Gastroesophageal sphincter (tissue), 4 donors: ENCODE measurements around the gene JCAD. TPM values are rescaled to one million over a fixed set of nuclear protein-coding genes. Genes with fewer than 3 reads are reported as not detected.

ENCODE experiments used
- ATAC-seq: fragments of 150-250 bp; one replicate; pipeline ENCODE4 v1.9.1; 2016; ENCODE audit warnings: mild to moderate bottlenecking, moderate library complexity
- H3K27ac ChIP-seq, 4 donors: fragments of 200-600 bp; sonication (generic) in 3 of 4; 1 replicate in 3 of 4; 2 replicates in 1 of 4; pipeline ENCODE4 v1.5.1; 2016 to 2019
- H3K27me3 ChIP-seq: fragments of 200-600 bp; sonication (generic); one replicate; pipeline ENCODE4 v1.5.1; 2019
- H3K36me3 ChIP-seq, 2 donors: fragments of 200-600 bp; sonication (generic); one replicate each; pipeline ENCODE4 v1.5.1; 2019; ENCODE audit warnings: control low read depth in 1 of 2
- H3K4me1 ChIP-seq, 3 donors: fragments of 200-600 bp; sonication (generic); 1 replicate in 2 of 3; 2 replicates in 1 of 3; pipeline ENCODE4 v1.5.1; 2016 to 2019; ENCODE audit warnings: control low read depth in 2 of 3
- H3K4me3 ChIP-seq, 2 donors: fragments of 200-600 bp; sonication (generic); one replicate each; pipeline ENCODE4 v1.5.1; 2019; ENCODE audit warnings: mild to moderate bottlenecking in 1 of 2, moderate library complexity in 1 of 2
- H3K9me3 ChIP-seq, 3 donors: fragments of 200-600 bp; sonication (generic); one replicate each; pipeline ENCODE4 v1.5.1; 2017 to 2019; ENCODE audit warnings: control low read depth in 2 of 3
- EP300 ChIP-seq: sonication (generic); formaldehyde crosslinking; IDR thresholded peaks from one replicate; pipeline ENCODE4 v1.6.1; 2017; ENCODE audit warnings: antibody characterized with exemption, mild to moderate bottlenecking
- POLR2A ChIP-seq, 2 donors: fragments of 450-650 bp; IDR thresholded peaks; one replicate each; pipeline ENCODE4 v1.6.1; 2017; ENCODE audit warnings: antibody characterized with exemption in 2 of 2, mild to moderate bottlenecking in 2 of 2, moderate library complexity in 1 of 2
- POLR2AphosphoS5 ChIP-seq: sonication (generic); formaldehyde crosslinking; IDR thresholded peaks from one replicate; pipeline ENCODE4 v1.6.1; 2017; ENCODE audit warnings: antibody characterized with exemption
- WGBS, 2 donors: methylation state at CpG; one replicate each; pipeline ENCODE4 v1.1.5; 2018; ENCODE audit warnings: low coverage in 1 of 2; 5-methylcytosine and 5-hydroxymethylcytosine counted together
- total RNA-seq, 4 donors: library from RNA; depleted of rRNA; stranded (reverse); fragments of >200 nt; gene quantifications; one replicate each; pipeline ENCODE4 v1.1.0, GENCODE V29; 2016
- TF ChIP-seq, protein P1 (sequence below), 4 experiments: fragments of 200-600 bp in 2 of 4; fragments of 450-650 bp in 2 of 4; sonication (generic) in 1 of 4; IDR thresholded peaks; one replicate each; pipeline ENCODE4 v1.5.1; 2017 to 2019; ENCODE audit warnings: antibody characterized with exemption in 4 of 4, mild to moderate bottlenecking in 2 of 4, moderate library complexity in 2 of 4

JCAD gene
- total RNA-seq, 4 donors from 2014 or later: 21.0 to 66.8 (median 48.6) TPM

DNA sequence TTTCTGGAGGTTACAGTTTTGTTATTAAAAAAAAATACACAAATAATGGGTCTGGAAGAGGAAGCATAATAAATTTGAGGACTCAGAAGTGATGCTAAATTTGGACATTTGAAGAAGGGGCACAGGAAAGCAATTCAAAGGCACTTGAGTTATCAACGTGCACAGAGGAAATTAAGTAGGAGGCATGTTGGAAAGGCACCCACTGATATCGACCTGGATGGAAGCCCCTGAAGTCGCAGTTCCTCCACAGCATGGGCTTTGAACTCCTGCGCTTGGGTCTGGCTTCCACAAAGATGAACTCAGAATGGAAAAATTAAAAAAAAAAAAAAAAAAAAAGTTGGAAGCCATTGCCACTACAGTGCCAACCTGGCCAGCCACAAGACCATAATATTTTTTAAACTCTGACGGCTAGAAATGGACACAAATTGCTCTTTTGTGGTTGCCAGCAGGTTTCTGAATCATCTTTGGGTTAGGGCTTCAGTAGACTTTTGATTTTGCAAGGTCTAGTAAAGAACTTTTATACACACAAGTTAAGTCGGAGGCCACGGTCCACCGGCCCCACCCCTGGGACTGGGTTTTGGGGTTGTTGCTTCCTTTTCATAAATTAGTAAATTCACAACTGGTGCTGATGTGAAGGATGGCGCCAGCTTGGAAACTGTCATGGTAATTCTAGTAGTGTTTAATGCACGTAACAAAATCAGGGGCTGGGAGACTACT lies 21.6 kb downstream of the JCAD start:
- Histone ChIP-seq H3K4me1 (peaks cover 0 to 6% (median 0%) of the 10 kb centered on the region in 3 donors), H3K4me3 (no peak overlapping the region), H3K27me3 (no peaks in the 10 kb centered on the region), H3K9me3 (no peaks in the 10 kb centered on the region), H3K36me3 (peaks cover 0 to 15% of the 10 kb centered on the region in 2 donors), H3K27ac (no peak overlapping the region)
- WGBS, 2 donors: 61 to 81% methylated on average over 3 to 10 of the region's 10 CpGs
- no peak for ATAC-seq
- TF ChIP-seq EP300 (no peak), POLR2A (IDR thresholded peaks at IDR 0.05) (no peak), POLR2AphosphoS5 (no peak)
- TF ChIP-seq, protein P1, sequence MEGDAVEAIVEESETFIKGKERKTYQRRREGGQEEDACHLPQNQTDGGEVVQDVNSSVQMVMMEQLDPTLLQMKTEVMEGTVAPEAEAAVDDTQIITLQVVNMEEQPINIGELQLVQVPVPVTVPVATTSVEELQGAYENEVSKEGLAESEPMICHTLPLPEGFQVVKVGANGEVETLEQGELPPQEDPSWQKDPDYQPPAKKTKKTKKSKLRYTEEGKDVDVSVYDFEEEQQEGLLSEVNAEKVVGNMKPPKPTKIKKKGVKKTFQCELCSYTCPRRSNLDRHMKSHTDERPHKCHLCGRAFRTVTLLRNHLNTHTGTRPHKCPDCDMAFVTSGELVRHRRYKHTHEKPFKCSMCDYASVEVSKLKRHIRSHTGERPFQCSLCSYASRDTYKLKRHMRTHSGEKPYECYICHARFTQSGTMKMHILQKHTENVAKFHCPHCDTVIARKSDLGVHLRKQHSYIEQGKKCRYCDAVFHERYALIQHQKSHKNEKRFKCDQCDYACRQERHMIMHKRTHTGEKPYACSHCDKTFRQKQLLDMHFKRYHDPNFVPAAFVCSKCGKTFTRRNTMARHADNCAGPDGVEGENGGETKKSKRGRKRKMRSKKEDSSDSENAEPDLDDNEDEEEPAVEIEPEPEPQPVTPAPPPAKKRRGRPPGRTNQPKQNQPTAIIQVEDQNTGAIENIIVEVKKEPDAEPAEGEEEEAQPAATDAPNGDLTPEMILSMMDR (IDR thresholded peaks at IDR 0.05): no peak

DNA sequence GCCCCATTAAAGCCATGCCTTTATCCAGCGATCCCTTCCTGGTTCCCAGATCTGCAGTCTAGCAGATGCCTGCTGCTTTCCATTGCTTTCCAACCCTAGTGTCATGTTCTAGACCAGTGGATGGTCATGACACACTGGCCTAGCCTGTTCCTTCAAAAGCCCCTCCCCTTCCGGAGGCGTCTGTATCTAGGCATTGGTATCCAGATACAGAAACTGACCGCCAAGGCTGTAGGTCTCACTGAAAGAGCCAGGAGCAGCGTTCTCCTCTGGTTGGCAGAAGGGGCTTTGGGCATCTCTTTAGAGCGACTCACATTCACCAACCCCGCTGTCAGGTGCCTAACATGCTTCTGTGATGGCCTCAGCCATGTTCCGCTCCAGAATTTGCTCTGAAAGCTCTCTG lies 22.6 kb downstream of the JCAD start:
- Histone ChIP-seq H3K4me3 (no peak overlapping the region), H3K4me1 (peaks cover 0 to 6% (median 0%) of the 10 kb centered on the region in 3 donors), H3K27me3 (no peaks in the 10 kb centered on the region), H3K36me3 (peaks cover 0 to 15% of the 10 kb centered on the region in 2 donors), H3K27ac (no peak overlapping the region), H3K9me3 (no peaks in the 10 kb centered on the region)
- ATAC-seq: no peak
- 92 to 100% methylated on average over 2 to 4 of the region's 8 CpGs for WGBS, 2 donors
- TF ChIP-seq POLR2AphosphoS5: no peak
- no peak for TF ChIP-seq EP300
- no peak for TF ChIP-seq POLR2A (IDR thresholded peaks at IDR 0.05)
- TF ChIP-seq, protein P1 (IDR thresholded peaks at IDR 0.05): no peak

DNA sequence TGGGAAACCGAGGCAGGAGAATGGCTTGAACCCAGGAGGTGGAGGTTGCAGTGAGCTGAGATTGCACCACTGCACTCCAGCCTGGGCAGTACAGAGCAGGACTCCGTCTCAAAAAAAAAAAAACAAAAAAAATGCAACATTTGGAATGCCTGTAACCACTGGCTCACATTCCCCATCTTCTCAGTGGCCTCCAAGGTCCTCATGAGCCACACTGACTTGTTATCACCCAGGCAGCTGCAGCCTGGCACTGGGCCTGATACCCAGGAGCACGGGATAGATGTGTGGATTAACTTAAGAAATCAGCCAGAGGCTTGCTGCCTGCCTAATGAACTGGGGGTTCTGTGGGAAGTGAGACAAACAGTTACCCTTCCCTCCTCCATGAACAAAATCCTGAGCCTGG lies 23.0 kb downstream of the JCAD start:
- Histone ChIP-seq H3K27me3 (no peaks in the 10 kb centered on the region), H3K4me3 (no peak overlapping the region), H3K36me3 (peaks cover 0 to 15% of the 10 kb centered on the region in 2 donors), H3K9me3 (no peaks in the 10 kb centered on the region), H3K4me1 (peaks cover 0 to 6% (median 0%) of the 10 kb centered on the region in 3 donors), H3K27ac (no peak overlapping the region)
- peak; percentile 19 for ATAC-seq
- TF ChIP-seq, protein P1 (IDR thresholded peaks at IDR 0.05): no peak
- TF ChIP-seq POLR2AphosphoS5: no peak
- no peak for TF ChIP-seq POLR2A (IDR thresholded peaks at IDR 0.05)
- no peak for TF ChIP-seq EP300
- WGBS, 2 donors: 77% methylated on average over 3 of the region's 3 CpGs; no CpG with 5 or more reads in 1 of the 2 donors

DNA sequence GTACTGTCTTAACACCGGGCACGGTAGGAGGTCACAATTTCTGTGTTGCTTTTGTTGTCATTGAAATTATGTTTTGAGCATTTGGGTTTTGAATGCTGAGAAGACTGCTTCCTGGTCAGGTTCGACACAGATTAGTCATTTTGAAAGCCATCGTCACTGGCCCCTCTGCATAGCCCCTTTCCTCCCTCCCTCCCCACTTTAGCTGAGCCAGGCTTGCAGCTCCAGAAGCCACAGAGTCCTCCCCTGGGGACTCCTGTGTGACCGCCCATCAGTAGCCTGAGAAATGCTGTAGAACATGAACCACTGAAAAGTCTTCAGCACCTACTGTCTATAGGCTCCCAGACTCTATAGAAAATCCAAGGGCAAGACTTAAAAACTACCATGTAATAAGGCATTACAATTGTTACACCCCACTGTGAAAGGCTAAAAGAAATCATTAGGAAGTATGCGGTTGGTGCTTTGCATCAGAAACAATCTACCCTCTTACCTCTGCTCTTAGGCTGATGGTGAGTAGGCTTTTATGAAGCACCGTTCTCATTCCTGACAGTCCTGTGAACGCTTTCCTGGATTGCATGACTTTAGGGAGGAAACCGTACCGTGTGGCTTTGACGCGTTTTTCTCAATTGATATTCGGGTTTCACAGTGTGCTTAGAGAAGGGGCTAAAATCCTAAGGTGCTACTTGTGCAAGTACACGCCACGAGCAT lies 24.8 kb downstream of the JCAD start:
- H3K27me3 ChIP-seq: no peaks in the 10 kb centered on the region
- H3K4me3 ChIP-seq: no peak overlapping the region
- H3K4me1 ChIP-seq: peaks cover 0 to 10% (median 0%) of the 10 kb centered on the region in 3 donors
- WGBS, 2 donors: 81 to 85% methylated on average over 13 of the region's 15 CpGs
- no peak for ATAC-seq
- no peak overlapping the region for H3K27ac ChIP-seq
- TF ChIP-seq EP300 (no peak), POLR2A (IDR thresholded peaks at IDR 0.05) (no peak), POLR2AphosphoS5 (no peak)
- TF ChIP-seq, protein P1 (IDR thresholded peaks at IDR 0.05): no peak
- peaks cover 0 to 13% of the 10 kb centered on the region in 2 donors for H3K36me3 ChIP-seq
- no peaks in the 10 kb centered on the region for H3K9me3 ChIP-seq
